Measurements from ENCODE around the gene IL12RB2.

- no peak for TF ChIP-seq CTCF (IDR thresholded peaks at IDR 0.05)
- TF ChIP-seq POLR2A (IDR thresholded peaks at IDR 0.05), result no peak
These were observed 7.0 kb downstream of the IL12RB2 start for GRCh38 chr1:67314696-67315095.

Data from uterus (tissue), 2 donors.